Measurements from ENCODE around the gene PTPN3.

PTPN3 gene

DNA sequence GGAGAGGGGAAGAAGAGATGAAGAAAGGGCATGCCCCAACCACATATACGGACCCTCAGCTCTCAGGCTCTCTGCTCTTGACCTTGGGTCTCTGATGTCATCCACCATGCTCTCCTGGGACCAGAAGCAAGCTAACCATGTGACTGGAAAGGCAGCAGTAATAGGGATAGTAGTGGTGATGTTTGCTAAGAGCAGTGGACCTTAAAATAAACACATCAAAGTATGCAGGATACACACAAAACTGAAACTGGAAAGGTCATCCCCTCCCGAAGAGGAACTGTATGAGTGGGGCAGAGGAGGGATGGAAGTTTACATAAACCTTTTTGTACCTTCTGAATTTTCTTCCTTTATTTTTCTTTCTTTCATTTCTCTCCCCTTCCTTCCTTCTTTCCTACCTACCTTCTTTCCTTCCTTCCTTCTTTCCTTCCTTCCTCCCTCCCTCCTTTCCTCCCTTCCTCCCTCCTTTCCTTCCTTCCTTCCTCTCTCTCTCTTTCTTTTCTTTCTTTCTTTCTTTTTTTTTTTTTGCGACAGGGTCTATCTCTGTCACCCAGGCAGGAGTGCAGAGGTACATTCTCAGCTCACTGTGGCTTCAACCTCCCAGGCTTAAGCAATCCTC, 8.1 kb upstream of the PTPN3 start:
- DNase-seq (ENCODE audit: low read depth in 3 of 3): no peak

DNA sequence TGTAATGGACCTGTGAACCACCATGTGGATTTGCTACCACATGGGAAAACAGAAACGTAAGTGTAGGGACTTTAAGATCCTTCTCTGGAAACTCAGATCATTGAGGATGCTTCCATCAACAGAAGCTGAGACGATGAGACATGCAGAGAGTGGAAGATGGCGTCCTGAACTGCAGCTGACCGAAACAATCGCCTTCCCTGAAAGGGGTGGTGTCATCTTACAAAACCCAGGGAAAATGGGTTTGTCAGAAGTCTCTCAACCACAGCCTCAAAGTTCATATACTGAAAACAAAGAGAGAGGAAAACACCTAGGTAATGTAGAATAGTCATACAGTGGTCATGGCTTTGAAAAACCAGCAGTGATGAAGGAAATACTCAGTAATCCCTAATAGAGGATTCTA, 6.6 kb upstream of the PTPN3 start:
- no peak for DNase-seq (ENCODE audit: low read depth in 3 of 3)

DNA sequence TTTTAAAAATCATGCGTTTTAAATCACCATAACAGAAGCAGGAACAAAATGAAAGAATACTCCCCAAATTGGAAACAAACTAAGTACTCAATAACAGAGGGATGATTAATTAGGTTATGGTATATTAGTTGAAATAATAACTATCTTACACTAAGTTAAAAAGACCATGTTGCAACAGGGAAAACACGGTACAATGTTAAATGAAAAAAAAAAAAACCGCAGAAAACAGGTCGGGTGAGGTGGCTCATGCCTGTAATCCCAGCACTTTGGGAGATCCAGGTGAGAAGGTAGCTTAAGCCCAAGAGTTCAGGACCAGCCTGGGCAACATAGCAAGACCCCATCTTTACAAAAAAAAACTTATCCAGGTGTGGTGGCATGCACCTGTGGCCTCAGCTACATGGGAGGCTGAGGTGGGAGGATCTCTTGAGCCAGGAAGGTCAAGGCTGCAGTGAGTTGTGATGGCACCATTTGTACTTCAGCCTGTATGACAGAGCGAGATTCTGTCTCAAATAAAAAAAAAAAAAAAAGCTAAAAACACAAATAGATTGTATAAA, 2.4 kb upstream of the PTPN3 start:
- DNase-seq (ENCODE audit: low read depth in 3 of 3): no peak

DNA sequence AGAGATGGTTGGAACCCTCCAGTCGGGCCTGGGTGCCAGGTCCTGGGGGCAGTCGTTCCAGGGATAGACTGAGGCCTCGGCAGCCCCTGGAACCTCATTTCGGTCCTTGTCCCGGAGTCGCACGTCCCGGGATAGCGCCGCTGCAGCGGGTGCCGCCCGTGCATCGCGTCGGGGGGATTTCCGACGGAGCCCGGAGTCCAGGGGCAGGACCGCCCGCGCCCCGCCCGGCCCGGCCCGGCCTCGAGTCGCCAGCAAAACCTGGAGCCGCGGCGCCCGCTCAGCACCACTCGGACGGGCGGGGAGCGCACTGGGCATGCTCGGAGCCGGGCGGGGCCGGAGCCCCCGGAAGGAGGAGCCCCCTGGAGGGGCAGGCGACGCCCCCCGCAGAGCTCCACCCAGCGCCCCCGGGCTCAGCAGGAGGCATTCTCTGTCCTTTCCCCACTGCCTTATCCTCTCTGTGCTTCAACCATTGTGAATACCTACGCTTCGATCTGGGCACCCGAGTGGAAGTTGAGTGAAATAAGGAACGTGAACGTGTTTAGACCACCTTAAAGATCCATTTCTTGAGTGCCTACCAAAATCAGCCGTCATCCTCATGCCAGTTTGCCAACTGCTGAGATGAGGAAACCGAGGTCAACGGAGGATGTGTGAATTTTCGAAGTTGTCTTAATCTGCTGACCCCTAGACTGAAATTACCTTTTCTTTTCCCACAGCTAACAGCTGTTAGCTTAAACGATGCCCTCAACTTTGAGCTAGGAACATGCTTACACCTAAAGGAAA, 1.7 kb upstream of the PTPN3 start:
- no peak for DNase-seq (ENCODE audit: low read depth in 3 of 3)

DNA sequence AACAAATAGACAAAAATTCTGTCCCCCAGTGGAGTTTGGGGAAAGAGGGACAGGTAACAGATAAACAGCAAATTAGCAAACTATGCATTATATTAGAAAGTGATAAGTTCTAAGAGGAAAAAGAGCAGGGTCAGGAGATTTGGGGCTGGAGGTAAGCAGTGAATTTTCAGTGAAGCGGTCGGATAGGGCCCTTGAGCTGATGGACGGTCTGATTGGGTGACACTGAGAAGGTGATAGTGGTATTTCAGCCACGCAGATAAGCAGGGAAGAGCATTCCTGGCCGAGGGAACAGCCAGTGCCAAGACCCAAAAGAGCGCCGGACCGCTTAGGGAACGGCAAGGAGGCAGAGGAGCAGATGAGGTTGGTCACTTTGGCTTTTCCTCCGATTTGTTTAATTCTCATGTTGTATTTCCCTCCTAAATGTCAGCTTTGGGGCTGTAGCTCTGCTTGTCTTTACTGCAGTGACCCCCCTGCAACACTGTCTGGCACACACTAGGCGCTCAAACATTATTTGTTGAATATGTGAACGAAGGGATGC, 1.1 kb upstream of the PTPN3 start:
- DNase-seq (ENCODE audit: low read depth in 3 of 3): no peak

DNA sequence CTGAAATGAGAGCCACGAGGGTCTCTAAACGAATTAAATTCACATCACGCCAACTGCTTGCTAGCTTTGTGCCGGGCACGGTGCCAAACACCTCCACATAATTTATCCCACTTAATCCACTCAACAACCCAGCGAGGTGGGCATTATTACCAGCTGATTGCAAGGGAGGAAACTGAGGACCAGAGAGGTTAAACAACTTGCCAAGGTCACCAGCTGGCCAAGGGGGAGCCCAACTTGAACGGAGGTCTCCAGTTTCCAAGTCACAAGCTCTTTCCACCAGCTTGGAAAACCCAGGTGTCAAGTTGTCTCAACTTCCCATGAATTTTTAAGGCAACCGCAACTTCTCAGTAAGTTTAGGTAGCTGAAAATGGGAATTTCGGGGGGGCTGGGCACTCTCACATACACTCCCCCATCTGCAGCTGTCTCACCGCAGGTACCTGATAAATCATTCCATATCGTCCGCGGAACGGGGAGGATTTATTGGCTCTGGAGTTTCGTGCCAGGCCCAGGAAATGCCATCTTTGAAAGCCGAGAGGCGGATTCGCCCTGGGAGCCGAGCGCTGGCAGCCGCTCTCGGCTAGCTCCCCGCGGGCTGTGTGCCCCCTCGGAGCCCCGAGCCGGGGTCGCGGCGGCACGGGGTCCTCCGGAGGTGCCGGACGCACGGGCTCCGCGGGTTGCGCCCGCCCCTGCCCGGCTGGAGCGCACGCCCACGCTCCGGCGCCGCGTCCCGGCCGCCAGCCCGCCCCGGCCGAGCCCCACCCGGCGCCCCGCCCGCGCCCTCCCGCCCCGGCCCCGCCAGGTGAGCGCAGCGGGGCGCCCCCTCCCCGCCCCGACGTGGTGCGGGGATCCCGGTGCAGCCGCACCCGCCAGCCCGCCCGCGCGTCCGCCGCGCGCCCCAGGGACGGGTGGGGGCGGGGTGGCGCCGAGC, 617 bp downstream of the PTPN3 start:
- no peak for DNase-seq (ENCODE audit: low read depth in 3 of 3)

DNA sequence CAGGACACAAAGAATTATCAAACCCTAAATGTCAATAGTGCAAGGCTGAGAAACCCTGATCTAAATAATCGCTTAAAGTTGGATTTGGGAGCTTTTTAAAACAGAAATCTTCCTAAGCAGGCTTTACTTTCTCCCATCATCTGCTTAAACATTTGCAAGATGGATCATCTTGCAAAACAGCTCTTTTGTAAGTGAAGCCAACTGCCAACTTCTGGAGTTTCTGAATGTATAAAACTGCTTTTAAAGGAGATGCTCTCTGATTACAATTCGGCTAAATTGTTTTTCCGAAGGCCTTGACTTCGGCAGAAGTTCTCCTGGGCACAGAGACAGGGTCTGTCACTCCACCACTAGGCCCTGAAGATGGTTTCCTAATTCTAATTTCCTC, 1.3 kb downstream of the PTPN3 start:
- DNase-seq (ENCODE audit: low read depth in 3 of 3): no peak

DNA sequence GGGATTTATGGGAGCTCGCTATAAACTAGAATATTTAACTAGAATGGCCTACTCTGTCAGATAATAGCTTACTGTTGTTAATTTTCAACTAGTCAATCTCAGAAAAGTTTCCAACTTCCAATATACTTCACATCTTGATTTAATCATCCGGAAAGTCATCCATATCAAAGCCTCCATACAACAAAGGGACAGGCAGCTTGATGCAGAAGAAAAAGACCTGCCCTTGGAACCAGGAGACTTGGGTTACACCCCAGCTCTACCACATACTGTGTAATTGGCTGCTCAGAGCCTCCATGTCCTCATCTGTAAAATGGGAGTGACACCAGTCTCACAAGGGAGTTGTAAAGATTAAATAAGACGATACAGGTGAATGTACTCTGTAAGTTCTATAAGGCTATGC, 1.9 kb downstream of the PTPN3 start:
- DNase-seq (ENCODE audit: low read depth in 3 of 3): no peak

DNA sequence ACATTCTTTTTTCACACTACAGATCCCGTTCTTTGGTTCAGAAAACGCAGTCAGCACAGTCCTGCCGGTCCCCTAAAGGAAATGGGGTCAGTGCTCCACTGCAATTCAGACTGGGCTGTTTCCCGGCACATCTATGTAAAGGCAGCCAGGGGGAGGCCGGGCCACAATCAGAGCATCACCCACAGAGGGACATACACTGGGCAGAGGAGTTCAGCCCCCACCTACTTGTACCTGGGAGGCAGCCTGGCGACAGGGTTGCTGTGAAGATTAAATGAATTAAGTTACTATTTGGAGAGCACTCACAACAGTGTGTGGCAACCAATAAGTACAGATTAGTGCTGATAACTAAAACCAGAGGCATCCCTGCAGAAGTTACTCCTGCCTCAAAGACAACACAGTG, 4.5 kb downstream of the PTPN3 start:
- no peak for DNase-seq (ENCODE audit: low read depth in 3 of 3)

DNA sequence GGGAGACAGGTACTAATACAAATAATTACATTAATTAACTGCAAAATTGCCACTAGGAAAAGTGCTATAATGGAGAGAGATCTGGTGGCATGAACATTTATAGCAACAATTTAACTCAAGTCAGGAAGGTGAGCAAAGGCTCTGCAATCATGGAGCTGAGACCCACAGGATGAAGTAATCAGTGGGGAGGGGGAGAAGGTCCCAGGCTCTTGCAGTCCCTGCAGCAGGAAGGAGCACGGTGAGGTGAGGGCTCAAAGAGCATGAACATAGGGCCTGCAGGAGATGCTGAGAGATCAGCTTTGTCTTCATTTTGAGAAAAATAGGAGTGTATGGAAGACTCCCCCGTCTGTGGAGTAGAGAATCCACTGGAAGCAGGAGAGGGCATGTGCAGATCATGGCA, 6.5 kb downstream of the PTPN3 start:
- no peak for DNase-seq (ENCODE audit: low read depth in 3 of 3)

DNA sequence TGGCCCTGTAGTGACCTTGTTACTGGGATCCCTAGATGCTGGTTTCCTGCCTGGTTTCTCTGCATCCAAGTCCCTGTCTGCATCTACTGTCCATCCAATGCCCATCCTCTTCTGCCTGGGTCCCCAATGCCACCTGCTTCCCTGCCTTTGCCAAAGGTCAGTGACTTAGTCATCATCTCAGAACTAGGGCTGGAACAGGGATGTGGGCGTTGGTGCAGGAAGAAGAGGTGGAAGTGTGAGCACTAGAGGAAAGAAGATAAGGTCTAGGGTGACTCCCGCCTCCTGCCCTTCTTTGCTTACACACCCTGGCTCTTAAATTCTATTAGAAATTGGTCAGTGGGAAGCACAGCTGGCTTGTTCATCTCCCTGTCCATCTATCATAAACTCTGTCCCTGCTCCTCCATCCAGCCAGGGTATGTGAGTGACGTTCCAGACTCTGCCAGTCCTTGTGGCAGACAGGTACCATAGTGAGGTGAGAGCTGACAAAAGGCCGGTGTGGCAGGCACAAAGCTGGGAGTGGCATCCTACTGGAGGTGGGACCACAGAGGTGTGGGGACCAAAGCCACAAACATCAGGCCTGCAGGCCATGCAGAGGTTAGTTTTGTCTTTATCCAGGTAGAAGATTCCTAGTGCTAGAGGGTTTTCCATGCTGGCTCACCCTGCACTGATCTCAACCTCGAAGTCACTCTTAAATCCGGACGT, 9.2 kb downstream of the PTPN3 start:
- no peak for DNase-seq (ENCODE audit: low read depth in 3 of 3)

DNA sequence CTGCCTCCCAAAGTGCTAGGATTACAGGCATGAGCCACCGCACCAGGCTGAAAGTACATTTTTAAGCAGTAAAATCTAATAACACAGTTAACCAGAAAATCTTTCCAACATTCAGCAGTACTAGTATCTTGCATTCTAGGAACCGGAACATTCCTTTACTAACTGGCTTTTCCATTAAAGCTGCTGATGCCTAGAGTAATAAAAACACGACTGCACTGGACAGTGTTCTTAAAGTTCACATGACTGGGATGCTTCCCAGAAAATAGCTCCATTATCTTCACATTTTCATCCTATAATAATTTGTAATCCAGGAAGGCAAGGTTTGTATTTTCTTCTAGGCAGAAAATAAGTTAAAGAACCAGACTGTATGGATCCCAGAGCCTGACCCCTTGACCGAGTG, 9.8 kb downstream of the PTPN3 start:
- DNase-seq (ENCODE audit: low read depth in 3 of 3): no peak

DNA sequence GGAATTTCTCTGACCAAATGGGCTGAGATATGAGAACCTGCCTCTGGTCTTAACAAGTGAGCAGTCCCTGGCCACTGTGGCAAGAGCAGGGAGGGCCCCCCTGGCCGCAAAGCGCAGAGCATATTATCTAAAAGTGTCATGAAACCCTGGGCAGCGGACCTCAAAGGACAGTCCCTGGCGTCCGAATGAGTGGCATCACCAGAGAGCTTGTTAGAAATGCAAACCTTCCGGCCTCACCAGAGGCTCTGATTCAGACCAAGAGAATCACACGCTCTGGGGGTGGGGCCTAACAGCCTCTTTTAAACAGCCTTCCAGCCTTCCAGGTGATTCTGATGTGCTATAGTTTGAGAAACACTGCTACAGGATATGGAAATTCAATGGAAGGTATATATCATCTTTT, 10.9 kb downstream of the PTPN3 start:
- no peak for DNase-seq (ENCODE audit: low read depth in 3 of 3)

DNA sequence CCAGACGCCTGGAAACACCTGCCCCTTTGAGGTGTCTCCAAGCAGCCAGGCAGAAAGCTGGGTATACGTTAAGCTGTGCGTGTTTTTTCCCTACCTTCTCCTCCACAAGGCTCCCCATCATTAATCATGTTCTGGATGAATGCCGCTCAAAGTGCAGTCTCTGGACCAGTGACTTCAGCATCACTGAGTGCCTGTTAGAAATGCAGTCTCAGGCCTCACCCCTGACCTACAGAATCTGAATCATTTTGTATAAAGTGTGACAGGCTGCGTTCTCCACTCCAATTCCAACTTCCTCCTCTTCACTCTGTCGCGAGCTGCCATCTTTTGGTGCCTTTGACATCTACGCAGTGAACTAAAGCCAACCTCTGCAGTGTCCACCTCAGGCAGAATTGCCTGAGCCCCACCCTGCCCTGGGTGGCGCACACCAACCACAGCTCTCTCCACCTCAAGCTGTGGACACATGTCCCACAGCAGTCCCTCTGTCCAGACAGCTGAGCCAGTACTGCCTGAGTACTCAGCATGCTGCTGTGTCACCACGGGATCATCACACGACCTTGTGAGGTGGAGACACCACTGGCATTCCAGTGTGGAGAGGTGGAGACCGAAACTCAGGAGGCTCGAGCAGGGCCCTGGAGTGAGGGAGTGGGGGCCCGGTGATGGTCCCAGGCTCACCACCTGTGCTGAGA, 14.2 kb downstream of the PTPN3 start:
- no peak for DNase-seq (ENCODE audit: low read depth in 3 of 3)

DNA sequence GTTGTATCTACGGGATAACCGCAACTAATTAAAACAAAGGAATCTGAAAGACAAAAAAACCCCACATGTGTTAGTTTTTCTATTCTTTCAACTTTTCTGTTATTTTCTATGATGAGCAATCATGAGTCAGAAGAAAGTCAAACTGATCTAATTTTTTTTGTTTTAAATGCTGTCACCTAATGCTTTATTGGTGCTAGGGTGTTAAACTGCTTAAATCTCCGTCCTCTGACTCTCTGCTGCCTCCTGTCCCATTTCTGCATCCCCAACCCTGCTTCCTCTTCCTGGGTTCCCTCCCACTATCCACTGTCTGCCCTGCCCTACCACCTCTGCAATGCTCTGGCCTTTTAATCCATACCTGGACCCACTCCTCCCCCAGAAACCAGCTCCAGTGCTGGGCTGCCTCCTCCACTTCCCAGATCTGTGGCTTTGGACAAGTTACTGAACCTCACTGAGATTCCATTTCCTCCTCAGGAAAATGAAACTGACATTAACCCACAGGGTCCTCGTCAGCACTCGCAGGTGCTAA, 15.7 kb downstream of the PTPN3 start:
- DNase-seq (ENCODE audit: low read depth in 3 of 3): no peak

DNA sequence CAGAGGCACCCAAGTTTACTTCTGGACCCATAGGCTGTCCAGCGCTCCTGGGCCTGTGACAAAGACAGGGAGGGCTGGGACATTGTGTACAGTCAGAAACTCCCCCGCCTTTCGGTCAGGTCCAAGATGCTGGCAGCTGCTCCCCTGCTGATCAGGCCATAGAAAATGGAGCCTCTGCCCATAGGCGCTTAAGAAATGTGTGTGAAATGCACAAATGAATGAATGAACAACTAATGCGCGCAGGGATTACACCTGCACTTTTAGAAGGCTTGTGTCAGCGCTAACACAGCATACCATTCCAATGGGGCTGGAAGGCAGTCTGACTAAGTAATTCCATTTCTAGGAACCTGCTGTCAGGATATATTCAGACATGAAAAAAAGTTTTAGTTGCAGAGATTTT, 16.3 kb downstream of the PTPN3 start:
- no peak for DNase-seq (ENCODE audit: low read depth in 3 of 3)

DNA sequence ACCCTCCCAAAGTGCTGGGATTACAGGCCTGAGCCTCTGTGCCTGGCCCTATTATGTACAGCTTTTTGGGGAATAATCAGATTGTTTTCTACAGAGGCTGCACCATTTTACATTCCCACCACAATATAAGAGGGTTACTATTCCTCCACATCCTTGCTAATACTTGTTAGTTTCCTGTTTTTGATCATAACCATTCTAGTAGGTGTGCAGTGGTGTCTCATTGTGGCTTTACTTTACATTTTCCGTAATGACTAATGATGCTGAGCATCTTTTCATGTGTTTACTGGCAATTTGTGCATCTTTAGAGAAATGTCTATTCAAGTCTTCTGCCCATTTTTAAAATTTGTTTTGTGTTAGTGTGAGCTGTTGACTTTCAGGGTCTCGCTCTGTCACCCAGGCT, 18.3 kb downstream of the PTPN3 start:
- DNase-seq (ENCODE audit: low read depth in 3 of 3): no peak

DNA sequence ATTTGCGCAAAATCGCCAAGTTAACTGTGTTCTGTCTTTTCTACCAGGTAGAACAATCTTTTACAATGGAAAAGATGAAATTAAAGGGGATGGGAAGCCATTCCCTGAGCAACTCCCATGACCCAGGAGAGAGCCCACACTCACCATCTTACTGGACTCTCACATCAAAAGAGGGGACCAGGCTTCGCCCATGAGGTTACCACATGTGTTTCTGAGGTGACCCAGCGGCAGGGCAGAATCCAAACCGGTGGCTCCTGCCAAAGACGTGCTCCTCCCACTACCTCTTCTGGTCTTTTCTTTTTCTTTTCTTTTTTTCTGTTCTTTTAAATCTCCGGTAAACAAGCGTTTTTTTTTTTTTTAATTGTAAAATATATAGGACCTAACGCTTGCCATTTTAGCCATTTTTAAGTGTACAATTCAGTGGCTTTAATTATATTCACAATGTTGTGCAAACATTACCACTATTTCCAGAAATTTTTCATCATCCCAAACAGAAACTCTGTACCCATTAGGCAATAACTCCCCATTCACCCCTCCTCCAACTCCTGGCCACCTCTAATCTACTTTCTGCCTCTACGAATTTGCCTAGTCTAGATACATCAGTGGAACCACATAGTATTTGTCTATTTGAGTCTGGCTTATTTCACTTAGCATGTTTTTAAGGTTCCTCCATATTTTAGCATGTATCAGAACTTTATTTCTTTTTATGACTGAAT, 19.3 kb downstream of the PTPN3 start:
- no peak for DNase-seq (ENCODE audit: low read depth in 3 of 3)

DNA sequence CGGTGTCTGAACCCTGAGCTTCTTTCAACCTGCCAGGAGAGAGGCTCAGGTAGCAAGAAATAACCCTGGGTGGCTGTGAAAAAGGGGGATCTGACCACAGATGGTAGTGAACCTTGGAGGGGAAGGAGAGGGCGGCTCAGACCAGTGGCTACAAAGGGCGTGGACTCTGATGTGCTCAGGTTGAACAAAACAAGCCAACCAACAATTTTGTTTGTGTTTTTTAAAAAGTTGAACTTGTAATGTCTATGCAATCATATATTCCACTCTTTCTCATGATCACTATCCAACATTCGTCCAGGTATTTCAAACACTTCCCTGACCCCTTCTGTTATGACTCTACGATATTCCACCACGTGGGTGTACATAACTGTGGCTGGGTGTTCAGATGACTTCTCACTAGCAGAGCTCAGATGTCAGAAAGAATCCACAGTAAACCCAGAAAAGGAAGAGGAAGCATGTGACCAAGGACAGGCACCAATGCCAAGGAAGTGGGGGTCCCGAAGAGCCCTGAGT, 20.0 kb downstream of the PTPN3 start:
- DNase-seq (ENCODE audit: low read depth in 3 of 3): no peak
